Kidney (tissue), 14 donors: Measurements from ENCODE around the gene MCTP2. TPM values are rescaled to one million over a fixed set of nuclear protein-coding genes. Genes with fewer than 3 reads are reported as not detected.

Experiments used
- DNase-seq, 5 donors: peaks; one replicate each; pipeline ENCODE4 v3.0.0-alpha.2; 2013 to 2020
- FAIRE-seq: peaks from 2 replicates; lab custom pipeline; 2012; peaks lifted over from hg19 to GRCh38; lab: Jason Lieb, UNC
- H3K27ac ChIP-seq, 2 donors: one replicate each; pipeline ENCODE4 v1.7.0; 2013; ENCODE audit warnings: low read depth in 2 of 2, low read length in 2 of 2, inconsistent platforms in 1 of 2
- H3K27me3 ChIP-seq: one replicate; pipeline ENCODE4 v1.7.1; 2013; ENCODE audit warnings: low read length, inconsistent platforms; ENCODE audit not compliant: control insufficient read depth, insufficient read depth
- H3K36me3 ChIP-seq, 3 donors: one replicate each; pipeline versions ENCODE4 v1.7.0 to v1.7.1; 2013; ENCODE audit warnings: low read length in 3 of 3, control low read depth in 1 of 3, inconsistent platforms in 1 of 3; ENCODE audit not compliant: insufficient read depth in 3 of 3, control insufficient read depth in 2 of 3
- H3K4me1 ChIP-seq, 3 donors: one replicate each; pipeline versions ENCODE4 v1.7.0 to v1.7.1; 2013; ENCODE audit warnings: low read length in 3 of 3, inconsistent platforms in 1 of 3, low read depth in 1 of 3; ENCODE audit not compliant: control insufficient read depth in 2 of 3, insufficient read depth in 2 of 3
- H3K4me3 ChIP-seq, 3 donors: one replicate each; pipeline versions ENCODE4 v1.7.0 to v1.8.1; 2013; ENCODE audit warnings: low read length in 3 of 3, control low read depth in 1 of 3, inconsistent platforms in 1 of 3
- H3K9ac ChIP-seq, 3 donors: one replicate each; pipeline versions ENCODE4 v1.7.0 to v1.7.1; 2013; ENCODE audit warnings: low read length in 3 of 3, control low read depth in 1 of 3, inconsistent platforms in 1 of 3
- H3K9me3 ChIP-seq, 3 donors: one replicate each; pipeline versions ENCODE4 v1.7.0 to v1.7.1; 2013; ENCODE audit warnings: low read length in 3 of 3, control low read depth in 1 of 3, inconsistent platforms in 1 of 3; ENCODE audit not compliant: control insufficient read depth in 2 of 3, insufficient read depth in 1 of 3
- CTCF ChIP-seq: IDR thresholded peaks from 3 replicates; pipeline ENCODE4 v1.5.1; 2012; ENCODE audit warnings: mild to moderate bottlenecking, moderate library complexity, borderline replicate concordance; ENCODE audit not compliant: insufficient read depth; ENCODE audit errors: extremely low read depth
- intact Hi-C: fragments of 100-400 bp; cut with DNase I; formaldehyde crosslinking; loops from one replicate; pipeline ENCODE4 v1.11.1; 2022
- polyA plus RNA-seq: library from polyadenylated mRNA; stranded (reverse); fragments of 350-450 nt; fragmentation: Illumina TruSeq; extraction: RNeasy Lipid Tissue Mini Kit (QIAGEN cat#74804); gene quantifications from one replicate; pipeline ENCODE4 v1.2.3, GENCODE V29; 2014; ENCODE audit warnings: low read depth, low replicate concordance; ENCODE audit not compliant: insufficient read depth
- total RNA-seq: library from RNA; stranded (reverse); fragmentation: NEBNext Ultra II Directional; extraction: Animal tissue kit (Norgen Biotek cat#: 25700); gene quantifications from one replicate; pipeline ENCODE4 v1.2.1, GENCODE V29; 2021
- donor health status: control.
- donor health status: control.
- donor health status: control.
- donor health status: control.
- donor health status: control.
- donor health status: DM: yes; HTN: yes; CAD: no.
- donor health status: Normal renal cell carcinoma (clear cell type).

The MCTP2 gene
- total and polyA plus RNA-seq, 2 donors from 2014 or later, result 1.2 to 21.1 TPM

GRCh38 chr15:94443186-94443585, 211.8 kb downstream of the MCTP2 start:
- intact Hi-C loops, result no loop called here
- Histone ChIP-seq H3K4me3 (no peak overlapping the region), H3K4me1 (peaks cover 0 to 4% (median 0%) of the 10 kb centered on the region in 3 donors), H3K36me3 (no peaks in the 10 kb centered on the region), H3K9me3 (no peaks in the 10 kb centered on the region), H3K9ac (no peak overlapping the region), H3K27ac (no peak overlapping the region), H3K27me3 (no peaks in the 10 kb centered on the region)
- FAIRE-seq, result no peak
- DNase-seq, result peak in 1 of 5 donors; percentile 17
- no peak for TF ChIP-seq CTCF

- H3K27ac ChIP-seq, result no peak overlapping the region
- H3K36me3 ChIP-seq, result no peaks in the 10 kb centered on the region
- no peaks in the 10 kb centered on the region for H3K27me3 ChIP-seq
- no peak for TF ChIP-seq CTCF
- FAIRE-seq (no peak), DNase-seq (no peak)
- intact Hi-C loops, result no loop called here
- H3K4me1 ChIP-seq, result peaks cover 0 to 4% (median 0%) of the 10 kb centered on the region in 3 donors
- H3K4me3 ChIP-seq, result no peak overlapping the region
- no peaks in the 10 kb centered on the region for H3K9me3 ChIP-seq
- no peak overlapping the region for H3K9ac ChIP-seq
Observed at GRCh38 chr15:94445566-94446160, 214.3 kb downstream of the MCTP2 start.

- TF ChIP-seq CTCF, result no peak
- Histone ChIP-seq H3K4me1 (peaks cover 0 to 4% (median 0%) of the 10 kb centered on the region in 3 donors), H3K27ac (no peak overlapping the region), H3K9ac (no peak overlapping the region), H3K27me3 (no peaks in the 10 kb centered on the region), H3K36me3 (no peaks in the 10 kb centered on the region), H3K9me3 (no peaks in the 10 kb centered on the region), H3K4me3 (no peak overlapping the region)
- no peak for FAIRE-seq
- intact Hi-C loops, result no loop called here
- DNase-seq, result no peak
Observed at GRCh38 chr15:94446441-94446840, 215.1 kb downstream of the MCTP2 start.

- Histone ChIP-seq H3K36me3 (no peaks in the 10 kb centered on the region), H3K9ac (no peak overlapping the region), H3K27me3 (no peaks in the 10 kb centered on the region), H3K27ac (no peak overlapping the region), H3K9me3 (no peaks in the 10 kb centered on the region), H3K4me3 (no peak overlapping the region), H3K4me1 (no peaks in the 10 kb centered on the region)
- DNase-seq (no peak), FAIRE-seq (no peak)
- intact Hi-C loops, result no loop called here
- no peak for TF ChIP-seq CTCF
Observed at GRCh38 chr15:94451466-94451865, 220.1 kb downstream of the MCTP2 start.
